ENCODE results near the gene GPATCH8.

GPATCH8 gene

DNA sequence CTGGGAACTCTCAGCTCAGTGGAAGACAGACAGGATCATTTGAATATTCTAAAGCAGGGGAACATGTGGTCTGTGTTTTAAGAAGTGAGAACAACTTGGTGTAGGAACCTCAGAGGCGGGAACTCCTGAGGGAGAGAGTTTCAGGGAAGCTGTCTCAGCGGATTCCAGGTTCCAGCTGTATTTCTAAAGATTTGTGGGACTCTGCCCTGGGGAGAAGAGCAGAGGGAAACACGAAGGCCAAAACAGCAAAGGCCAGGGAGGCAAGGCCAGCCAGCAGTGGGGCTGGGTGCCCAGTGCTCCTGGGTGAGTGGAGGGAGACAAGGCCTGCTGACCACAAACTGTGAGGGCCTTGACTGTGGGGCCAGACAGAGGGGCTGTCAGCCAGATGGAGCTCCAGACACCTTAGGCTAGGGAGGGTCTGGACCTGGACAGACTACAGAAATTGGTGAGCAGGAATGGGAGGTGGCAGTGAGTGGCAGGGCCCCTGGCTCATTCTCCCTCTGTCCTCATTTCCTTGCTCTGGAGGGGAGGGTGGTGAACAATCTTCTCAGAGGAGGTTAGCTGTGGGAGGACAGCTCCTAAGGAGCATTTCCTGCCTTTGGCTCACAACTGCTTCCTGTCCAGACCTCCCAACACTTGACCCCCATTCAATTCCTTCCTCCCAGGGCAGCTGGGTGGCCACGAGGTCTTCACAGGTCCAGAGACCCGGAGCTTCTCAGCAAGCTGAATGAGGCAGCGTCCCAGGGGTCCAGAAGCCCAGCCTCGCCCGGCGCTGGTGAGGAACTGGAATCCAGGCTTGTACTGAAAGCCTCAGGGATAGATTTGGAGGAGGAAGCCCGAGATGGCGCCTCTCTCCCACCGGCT lies 33.1 kb upstream of the GPATCH8 start:
- Histone ChIP-seq H3K36me3 (ENCODE audit: insufficient read depth, insufficient read length, low read length) (no peaks in the 10 kb centered on the region), H3K27me3 (ENCODE audit: insufficient read depth, insufficient read length) (peaks cover 15% of the 10 kb centered on the region), H3K4me3 (ENCODE audit: insufficient read length, low read depth) (no peak overlapping the region), H3K4me1 (ENCODE audit: insufficient read depth, insufficient read length) (peaks cover 23% of the 10 kb centered on the region), H3K9me3 (ENCODE audit: insufficient read depth, low read length) (no peaks in the 10 kb centered on the region), H3K9ac (ENCODE audit: insufficient read length, low read depth) (peak overlapping the region; percentile 56)
- TF ChIP-seq SUZ12 (IDR thresholded peaks at IDR 0.05; ENCODE audit: extremely low read depth, insufficient read depth, insufficient read length) (no peak), ZNF274 (IDR thresholded peaks at IDR 0.05; ENCODE audit: low read depth, low read length) (no peak), YY1 (IDR thresholded peaks at IDR 0.05; ENCODE audit: insufficient read depth, insufficient read length) (no peak)
- DNase-seq (ENCODE audit: low read depth, low spot score): no peak

DNA sequence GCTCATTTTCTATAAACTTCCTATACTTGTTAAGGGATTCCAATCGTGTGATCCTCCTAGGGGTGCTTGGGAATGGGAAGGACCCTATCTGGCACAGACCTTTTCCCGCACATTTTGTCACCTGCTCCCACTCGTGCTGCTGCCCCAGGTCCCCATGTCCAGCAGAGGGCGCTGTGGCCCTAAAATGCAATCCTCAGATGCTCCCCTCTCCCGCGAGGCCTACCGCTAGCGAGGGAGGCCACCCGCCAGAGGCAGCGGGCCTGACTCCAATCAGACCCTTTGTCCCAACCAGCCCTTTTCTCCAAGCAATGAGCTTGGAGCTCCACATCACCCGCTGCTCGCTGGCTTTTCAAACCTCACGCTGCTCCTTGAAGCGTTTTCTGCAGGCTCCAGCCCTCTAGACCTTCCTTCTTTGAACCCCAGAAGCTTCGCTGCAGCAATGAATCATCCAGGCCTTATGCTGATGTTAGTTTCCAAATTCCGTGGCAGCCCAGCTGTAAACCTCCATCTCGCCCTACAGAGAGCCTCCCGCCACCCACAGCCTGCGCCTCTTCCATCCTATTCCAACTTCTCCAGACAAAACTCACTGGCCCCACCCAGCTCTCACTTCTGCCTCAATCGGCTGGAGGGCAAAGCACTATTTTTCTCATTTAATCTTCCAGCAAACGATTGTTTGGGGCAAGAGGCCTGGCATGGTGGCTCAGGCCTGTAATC lies 30.5 kb upstream of the GPATCH8 start:
- Histone ChIP-seq H3K4me1 (ENCODE audit: insufficient read depth, insufficient read length) (peaks cover 22% of the 10 kb centered on the region), H3K4me3 (ENCODE audit: insufficient read length, low read depth) (no peak overlapping the region), H3K9ac (ENCODE audit: insufficient read length, low read depth) (peak overlapping the region; percentile 56), H3K27me3 (ENCODE audit: insufficient read depth, insufficient read length) (peaks cover 6% of the 10 kb centered on the region), H3K9me3 (ENCODE audit: insufficient read depth, low read length) (no peaks in the 10 kb centered on the region), H3K36me3 (ENCODE audit: insufficient read depth, insufficient read length, low read length) (no peaks in the 10 kb centered on the region)
- TF ChIP-seq YY1 (IDR thresholded peaks at IDR 0.05; ENCODE audit: insufficient read depth, insufficient read length) (no peak), SUZ12 (IDR thresholded peaks at IDR 0.05; ENCODE audit: extremely low read depth, insufficient read depth, insufficient read length) (no peak), ZNF274 (IDR thresholded peaks at IDR 0.05; ENCODE audit: low read depth, low read length) (no peak)
- DNase-seq (ENCODE audit: low read depth, low spot score): peak; percentile 80

DNA sequence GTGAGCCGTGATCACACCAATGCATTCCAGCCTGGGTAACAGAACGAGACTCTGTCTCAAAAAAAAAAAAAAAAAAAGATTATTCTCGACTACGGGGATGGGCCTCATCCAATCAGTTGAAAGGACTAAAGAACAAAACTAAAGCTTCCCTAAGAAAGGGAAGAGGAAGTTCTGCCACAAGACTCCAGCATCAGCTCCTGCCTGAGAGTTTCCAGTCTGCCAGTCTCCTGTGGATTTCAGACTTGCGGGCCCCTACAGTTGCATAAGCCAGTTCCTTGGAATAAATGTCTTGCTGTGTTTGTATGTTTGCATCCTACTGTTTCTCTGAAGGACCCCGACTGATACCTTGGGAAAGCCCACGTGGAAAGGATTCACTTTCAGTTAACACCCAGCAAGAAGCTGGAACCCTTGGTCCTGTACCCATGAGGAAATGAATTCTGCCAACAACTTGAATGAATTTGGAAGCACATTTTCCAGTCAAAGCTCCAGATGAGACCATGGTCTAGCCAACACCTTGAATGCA lies 27.8 kb upstream of the GPATCH8 start:
- TF ChIP-seq YY1 (IDR thresholded peaks at IDR 0.05; ENCODE audit: insufficient read depth, insufficient read length) (no peak), ZNF274 (IDR thresholded peaks at IDR 0.05; ENCODE audit: low read depth, low read length) (no peak), SUZ12 (IDR thresholded peaks at IDR 0.05; ENCODE audit: extremely low read depth, insufficient read depth, insufficient read length) (no peak)
- no peak overlapping the region for H3K4me3 ChIP-seq (ENCODE audit: insufficient read length, low read depth)
- DNase-seq (ENCODE audit: low read depth, low spot score): no peak
- H3K9ac ChIP-seq (ENCODE audit: insufficient read length, low read depth): no peak overlapping the region
- H3K9me3 ChIP-seq (ENCODE audit: insufficient read depth, low read length): peaks cover 15% of the 10 kb centered on the region; the same call in 1 of the 2 replicates
- H3K4me1 ChIP-seq (ENCODE audit: insufficient read depth, insufficient read length): peaks cover 8% of the 10 kb centered on the region
- no peaks in the 10 kb centered on the region for H3K36me3 ChIP-seq (ENCODE audit: insufficient read depth, insufficient read length, low read length)
- no peaks in the 10 kb centered on the region for H3K27me3 ChIP-seq (ENCODE audit: insufficient read depth, insufficient read length)

DNA sequence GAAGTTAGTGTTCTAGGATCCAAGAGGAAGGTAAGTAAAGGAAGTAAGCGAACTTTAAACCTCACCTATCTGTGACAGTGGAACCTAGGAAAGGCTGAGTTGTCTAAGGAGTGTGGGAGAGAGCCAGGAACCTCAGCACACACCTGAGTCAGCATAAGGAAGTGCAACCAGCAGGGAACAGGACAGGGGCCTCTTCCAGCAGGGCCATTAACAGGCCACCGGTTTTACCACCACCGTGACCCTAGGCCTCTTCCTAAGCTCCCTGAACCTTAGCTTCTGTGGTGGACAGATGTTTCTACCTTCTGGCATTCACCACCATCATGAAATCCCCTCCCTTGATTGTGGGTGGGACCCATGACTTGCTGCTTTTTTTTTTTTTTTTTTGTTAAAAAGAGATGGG lies 26.7 kb upstream of the GPATCH8 start:
- Histone ChIP-seq H3K4me3 (ENCODE audit: insufficient read length, low read depth) (no peak overlapping the region), H3K4me1 (ENCODE audit: insufficient read depth, insufficient read length) (peaks cover 5% of the 10 kb centered on the region), H3K9ac (ENCODE audit: insufficient read length, low read depth) (no peak overlapping the region), H3K27me3 (ENCODE audit: insufficient read depth, insufficient read length) (no peaks in the 10 kb centered on the region), H3K9me3 (ENCODE audit: insufficient read depth, low read length) (peaks cover 19% of the 10 kb centered on the region; the same call in 1 of the 2 replicates), H3K36me3 (ENCODE audit: insufficient read depth, insufficient read length, low read length) (no peaks in the 10 kb centered on the region)
- TF ChIP-seq ZNF274 (IDR thresholded peaks at IDR 0.05; ENCODE audit: low read depth, low read length): no peak
- TF ChIP-seq YY1 (IDR thresholded peaks at IDR 0.05; ENCODE audit: insufficient read depth, insufficient read length): no peak
- no peak for TF ChIP-seq SUZ12 (IDR thresholded peaks at IDR 0.05; ENCODE audit: extremely low read depth, insufficient read depth, insufficient read length)
- no peak for DNase-seq (ENCODE audit: low read depth, low spot score)

DNA sequence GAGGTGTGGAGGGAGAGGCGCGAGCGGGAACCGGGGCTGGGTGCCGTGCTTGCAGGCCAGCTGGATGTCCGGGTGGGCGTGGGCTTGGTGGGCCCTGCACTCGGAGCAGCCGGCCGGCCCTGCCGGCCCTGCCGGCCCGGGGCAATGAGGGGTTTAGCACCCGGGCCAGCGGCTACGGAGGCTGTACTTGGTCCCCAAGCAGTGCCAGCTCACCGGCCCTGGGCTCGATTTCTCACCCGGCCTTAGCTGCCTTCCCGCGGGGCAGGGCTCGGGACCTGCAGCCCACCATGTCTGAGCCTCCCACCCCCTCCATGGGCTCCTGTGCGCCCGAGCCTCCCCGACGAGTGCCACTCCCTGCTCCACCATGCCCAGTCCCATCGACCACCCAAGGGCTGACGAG lies 24.7 kb upstream of the GPATCH8 start:
- DNase-seq (ENCODE audit: low read depth, low spot score): no peak
- Histone ChIP-seq H3K4me3 (ENCODE audit: insufficient read length, low read depth) (no peak overlapping the region), H3K9me3 (ENCODE audit: insufficient read depth, low read length) (peaks cover 23% of the 10 kb centered on the region; the same call in 1 of the 2 replicates), H3K9ac (ENCODE audit: insufficient read length, low read depth) (no peak overlapping the region), H3K4me1 (ENCODE audit: insufficient read depth, insufficient read length) (no peaks in the 10 kb centered on the region), H3K36me3 (ENCODE audit: insufficient read depth, insufficient read length, low read length) (no peaks in the 10 kb centered on the region), H3K27me3 (ENCODE audit: insufficient read depth, insufficient read length) (no peaks in the 10 kb centered on the region)
- TF ChIP-seq SUZ12 (IDR thresholded peaks at IDR 0.05; ENCODE audit: extremely low read depth, insufficient read depth, insufficient read length) (no peak), ZNF274 (IDR thresholded peaks at IDR 0.05; ENCODE audit: low read depth, low read length) (no peak), YY1 (IDR thresholded peaks at IDR 0.05; ENCODE audit: insufficient read depth, insufficient read length) (no peak)

DNA sequence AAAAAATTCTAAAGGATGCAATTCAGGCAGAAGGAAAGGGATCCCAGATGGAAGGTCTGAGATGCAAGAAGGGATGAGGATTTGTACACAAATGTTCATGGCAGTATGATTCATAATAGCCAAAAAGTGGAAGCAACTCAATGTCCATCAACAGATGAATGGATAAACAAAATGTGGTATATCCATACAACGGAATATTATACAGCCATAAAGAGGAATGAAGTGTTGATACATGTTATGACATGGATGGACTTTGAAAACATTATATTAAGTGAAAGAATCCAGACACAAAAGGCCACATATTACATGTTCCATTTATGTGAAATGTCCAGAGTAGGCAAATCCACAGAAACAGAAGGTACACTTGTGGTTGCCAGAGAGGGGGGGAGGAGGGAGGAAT lies 23.9 kb upstream of the GPATCH8 start:
- H3K4me1 ChIP-seq (ENCODE audit: insufficient read depth, insufficient read length): no peaks in the 10 kb centered on the region
- TF ChIP-seq SUZ12 (IDR thresholded peaks at IDR 0.05; ENCODE audit: extremely low read depth, insufficient read depth, insufficient read length): no peak
- H3K27me3 ChIP-seq (ENCODE audit: insufficient read depth, insufficient read length): no peaks in the 10 kb centered on the region
- DNase-seq (ENCODE audit: low read depth, low spot score): no peak
- no peak overlapping the region for H3K4me3 ChIP-seq (ENCODE audit: insufficient read length, low read depth)
- no peaks in the 10 kb centered on the region for H3K36me3 ChIP-seq (ENCODE audit: insufficient read depth, insufficient read length, low read length)
- peaks cover 23% of the 10 kb centered on the region; the same call in 1 of the 2 replicates for H3K9me3 ChIP-seq (ENCODE audit: insufficient read depth, low read length)
- no peak overlapping the region for H3K9ac ChIP-seq (ENCODE audit: insufficient read length, low read depth)

DNA sequence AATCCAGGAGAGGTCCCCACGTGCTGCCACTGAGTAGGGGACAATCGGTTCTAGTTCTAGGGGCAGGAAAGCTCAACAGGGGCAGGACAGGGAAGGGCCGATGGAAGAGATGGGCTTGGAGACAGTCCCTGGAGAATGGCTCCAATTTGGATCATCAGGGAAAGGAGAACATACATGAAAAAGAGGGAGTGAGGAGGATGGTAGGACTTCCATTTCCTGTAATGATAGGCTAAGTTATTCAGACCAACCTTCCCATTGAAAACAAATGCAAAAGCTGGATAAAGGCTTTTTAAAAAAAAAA lies 20.4 kb upstream of the GPATCH8 start:
- Histone ChIP-seq H3K4me3 (ENCODE audit: insufficient read length, low read depth) (no peak overlapping the region), H3K4me1 (ENCODE audit: insufficient read depth, insufficient read length) (no peaks in the 10 kb centered on the region), H3K9me3 (ENCODE audit: insufficient read depth, low read length) (peaks cover 23% of the 10 kb centered on the region; the same call in 1 of the 2 replicates), H3K9ac (ENCODE audit: insufficient read length, low read depth) (no peak overlapping the region), H3K27me3 (ENCODE audit: insufficient read depth, insufficient read length) (no peaks in the 10 kb centered on the region), H3K36me3 (ENCODE audit: insufficient read depth, insufficient read length, low read length) (no peaks in the 10 kb centered on the region)
- no peak for TF ChIP-seq YY1 (IDR thresholded peaks at IDR 0.05; ENCODE audit: insufficient read depth, insufficient read length)
- no peak for TF ChIP-seq SUZ12 (IDR thresholded peaks at IDR 0.05; ENCODE audit: extremely low read depth, insufficient read depth, insufficient read length)
- TF ChIP-seq ZNF274 (IDR thresholded peaks at IDR 0.05; ENCODE audit: low read depth, low read length): no peak
- DNase-seq (ENCODE audit: low read depth, low spot score): no peak

Measured in NT2/D1 (cell line).